Rectal smooth muscle tissue (tissue), 1 donor: ENCODE results near the gene GPC1.
A peak's percentile ranks its signal among the peaks of the same experiment; 100 is the strongest.

Source experiments
- H3K27ac ChIP-seq: one replicate; pipeline ENCODE4 v1.7.0; 2013; ENCODE audit warnings: low read depth, low read length, inconsistent platforms
- H3K27me3 ChIP-seq: one replicate; pipeline ENCODE4 v1.7.0; 2013; ENCODE audit warnings: low read length; ENCODE audit not compliant: control insufficient read depth, insufficient read depth
- H3K36me3 ChIP-seq: one replicate; pipeline ENCODE4 v1.7.0; 2013; ENCODE audit warnings: low read length; ENCODE audit not compliant: control insufficient read depth, insufficient read depth
- H3K4me1 ChIP-seq: one replicate; pipeline ENCODE4 v1.7.0; 2013; ENCODE audit warnings: low read length; ENCODE audit not compliant: control insufficient read depth, insufficient read depth
- H3K4me3 ChIP-seq: one replicate; pipeline ENCODE4 v1.7.0; 2013; ENCODE audit warnings: low read length
- H3K9ac ChIP-seq: one replicate; pipeline ENCODE4 v1.7.0; 2013; ENCODE audit warnings: low read length

The GPC1 gene

GRCh38 chr2:240447331-240447730 lies 11.9 kb downstream of the GPC1 start:
- no peak overlapping the region for H3K4me3 ChIP-seq
- H3K27me3 ChIP-seq: peaks cover 5% of the 10 kb centered on the region
- no peak overlapping the region for H3K27ac ChIP-seq
- H3K4me1 ChIP-seq: peaks cover 8% of the 10 kb centered on the region
- H3K9ac ChIP-seq: no peak overlapping the region
- H3K36me3 ChIP-seq: no peaks in the 10 kb centered on the region

- peaks cover 8% of the 10 kb centered on the region for H3K4me1 ChIP-seq
- H3K27me3 ChIP-seq: peaks cover 5% of the 10 kb centered on the region
- no peak overlapping the region for H3K4me3 ChIP-seq
- no peak overlapping the region for H3K27ac ChIP-seq
- H3K36me3 ChIP-seq: no peaks in the 10 kb centered on the region
- no peak overlapping the region for H3K9ac ChIP-seq
Observed at GRCh38 chr2:240447934-240448333, 12.5 kb downstream of the GPC1 start.

GRCh38 chr2:240448387-240449274 lies 13.2 kb downstream of the GPC1 start:
- no peak overlapping the region for H3K4me3 ChIP-seq

GRCh38 chr2:240449764-240450531 lies 14.5 kb downstream of the GPC1 start:
- no peak overlapping the region for H3K27ac ChIP-seq
- H3K9ac ChIP-seq: no peak overlapping the region
- H3K4me3 ChIP-seq: no peak overlapping the region
- peaks cover 6% of the 10 kb centered on the region for H3K27me3 ChIP-seq
- no peaks in the 10 kb centered on the region for H3K36me3 ChIP-seq
- H3K4me1 ChIP-seq: peaks cover 8% of the 10 kb centered on the region

More at GRCh38 chr2:240448387-240449274, 13.2 kb downstream of the GPC1 start:
- Histone ChIP-seq H3K27me3 (peaks cover 5% of the 10 kb centered on the region), H3K27ac (no peak overlapping the region), H3K36me3 (no peaks in the 10 kb centered on the region), H3K9ac (no peak overlapping the region), H3K4me1 (peaks cover 8% of the 10 kb centered on the region)

GRCh38 chr2:240450532-240451107 lies 15.2 kb downstream of the GPC1 start:
- H3K4me3 ChIP-seq: no peak overlapping the region
- H3K36me3 ChIP-seq: no peaks in the 10 kb centered on the region
- H3K27ac ChIP-seq: no peak overlapping the region
- H3K27me3 ChIP-seq: peaks cover 10% of the 10 kb centered on the region
- H3K4me1 ChIP-seq: peaks cover 8% of the 10 kb centered on the region
- H3K9ac ChIP-seq: no peak overlapping the region

- peaks cover 10% of the 10 kb centered on the region for H3K27me3 ChIP-seq
- H3K36me3 ChIP-seq: no peaks in the 10 kb centered on the region
- no peak overlapping the region for H3K4me3 ChIP-seq
- H3K9ac ChIP-seq: no peak overlapping the region
- no peak overlapping the region for H3K27ac ChIP-seq
- peaks cover 8% of the 10 kb centered on the region for H3K4me1 ChIP-seq
Observed at GRCh38 chr2:240451108-240451611, 15.7 kb downstream of the GPC1 start.

GRCh38 chr2:240451791-240452461 lies 16.5 kb downstream of the GPC1 start:
- peaks cover 8% of the 10 kb centered on the region for H3K4me1 ChIP-seq
- H3K27me3 ChIP-seq: peaks cover 10% of the 10 kb centered on the region

GRCh38 chr2:240452462-240453256 lies 17.2 kb downstream of the GPC1 start:
- H3K27me3 ChIP-seq: peaks cover 10% of the 10 kb centered on the region
- H3K36me3 ChIP-seq: no peaks in the 10 kb centered on the region
- no peak overlapping the region for H3K9ac ChIP-seq
- H3K27ac ChIP-seq: no peak overlapping the region
- peak overlapping the region; percentile 55 for H3K4me3 ChIP-seq
- peaks cover 8% of the 10 kb centered on the region for H3K4me1 ChIP-seq

More at GRCh38 chr2:240451791-240452461, 16.5 kb downstream of the GPC1 start:
- Histone ChIP-seq H3K36me3 (no peaks in the 10 kb centered on the region), H3K27ac (no peak overlapping the region), H3K9ac (no peak overlapping the region), H3K4me3 (peak overlapping the region; percentile 55)

- Histone ChIP-seq H3K36me3 (no peaks in the 10 kb centered on the region), H3K27ac (no peak overlapping the region), H3K4me1 (peaks cover 8% of the 10 kb centered on the region), H3K4me3 (no peak overlapping the region), H3K27me3 (peaks cover 10% of the 10 kb centered on the region), H3K9ac (no peak overlapping the region)
Observed at GRCh38 chr2:240453461-240454105, 18.1 kb downstream of the GPC1 start.

- Histone ChIP-seq H3K36me3 (no peaks in the 10 kb centered on the region), H3K4me1 (peaks cover 8% of the 10 kb centered on the region), H3K4me3 (no peak overlapping the region), H3K9ac (no peak overlapping the region), H3K27me3 (peaks cover 10% of the 10 kb centered on the region), H3K27ac (no peak overlapping the region)
Observed at GRCh38 chr2:240454106-240454901, 18.8 kb downstream of the GPC1 start.
